ENCODE results near the gene KLHDC4. TPM values are rescaled to one million over a fixed set of nuclear protein-coding genes. Genes with fewer than 3 reads are reported as not detected.
"Not testable (repeated sequence)": the region's sequence is repeated elsewhere in the genome, so short reads cannot be mapped to it uniquely, and the experiment has no call there.

The KLHDC4 gene
- total RNA-seq, 3 donors from 2014 or later (not counting 1 experiment from before 2014, with no cell fraction given): 210 to 311 (median 210) TPM

GRCh38 chr16:87729266-87729954 is 36.4 kb downstream of the KLHDC4 start:
- H3K27me3 ChIP-seq (ENCODE audit: control insufficient read depth, insufficient read depth, low read length): no peaks in the 10 kb centered on the region
- peaks cover 46% of the 10 kb centered on the region for H3K36me3 ChIP-seq (ENCODE audit: control insufficient read depth, insufficient read depth, low read length)
- no peak overlapping the region for H3K4me3 ChIP-seq (ENCODE audit: low read length)
- Mint-ChIP-seq H3K4me1 (peaks cover 44 to 56% of the 10 kb centered on the region in 2 donors), H3K36me3 (peaks cover 12% of the 10 kb centered on the region), H3K27me3 (ENCODE audit: low read depth in 2 of 2) (no peaks in the 10 kb centered on the region), H3K9me3 (no peaks in the 10 kb centered on the region), H3K4me3 (no peak overlapping the region), H3K27ac (peak overlapping the region; percentile 46 to 52)
- no peak overlapping the region for H3K27ac ChIP-seq (ENCODE audit: low read length)
- 90% methylated on average over 17 of the region's 17 CpGs for WGBS (ENCODE audit: insufficient coverage)
- peaks cover 30% of the 10 kb centered on the region for H3K4me1 ChIP-seq (ENCODE audit: control insufficient read depth, insufficient read depth, low read length)
- DNase-seq (peak in 1 of 2 donors; percentile 29), ATAC-seq (no peak)
- TF ChIP-seq CTCF (IDR thresholded peaks at IDR 0.05): no peak
- no peaks in the 10 kb centered on the region for H3K9me3 ChIP-seq (ENCODE audit: control insufficient read depth, insufficient read depth, low read length)
- intact Hi-C loops (cut with micrococcal nuclease): no loop called here

- Histone ChIP-seq H3K4me1 (ENCODE audit: control insufficient read depth, insufficient read depth, low read length) (peaks cover 30% of the 10 kb centered on the region), H3K9me3 (ENCODE audit: control insufficient read depth, insufficient read depth, low read length) (no peaks in the 10 kb centered on the region), H3K27ac (ENCODE audit: low read length) (no peak overlapping the region), H3K27me3 (ENCODE audit: control insufficient read depth, insufficient read depth, low read length) (no peaks in the 10 kb centered on the region), H3K36me3 (ENCODE audit: control insufficient read depth, insufficient read depth, low read length) (peaks cover 48% of the 10 kb centered on the region), H3K4me3 (ENCODE audit: low read length) (no peak overlapping the region)
- peaks cover 51 to 53% of the 10 kb centered on the region in 2 donors for H3K4me1 Mint-ChIP-seq
- WGBS (ENCODE audit: insufficient coverage): 89% methylated on average over 11 of the region's 12 CpGs
- TF ChIP-seq CTCF (IDR thresholded peaks at IDR 0.05): no peak
- intact Hi-C loops (cut with micrococcal nuclease): no loop called here
- no peaks in the 10 kb centered on the region for H3K27me3 Mint-ChIP-seq (ENCODE audit: low read depth in 2 of 2)
- no peak for ATAC-seq
- peak overlapping the region; percentile 77 to 79 for H3K27ac Mint-ChIP-seq
- peaks cover 16% of the 10 kb centered on the region for H3K36me3 Mint-ChIP-seq
- peak overlapping the region; percentile 25 for H3K4me3 Mint-ChIP-seq
- no peak for DNase-seq
- no peaks in the 10 kb centered on the region for H3K9me3 Mint-ChIP-seq
Measured at GRCh38 chr16:87728026-87728425, 37.8 kb downstream of the KLHDC4 start.

- intact Hi-C loops (cut with micrococcal nuclease): no loop called here
- Histone ChIP-seq H3K27ac (ENCODE audit: low read length) (no peak overlapping the region), H3K4me1 (ENCODE audit: control insufficient read depth, insufficient read depth, low read length) (peaks cover 35% of the 10 kb centered on the region), H3K36me3 (ENCODE audit: control insufficient read depth, insufficient read depth, low read length) (peaks cover 55% of the 10 kb centered on the region), H3K9me3 (ENCODE audit: control insufficient read depth, insufficient read depth, low read length) (no peaks in the 10 kb centered on the region), H3K27me3 (ENCODE audit: control insufficient read depth, insufficient read depth, low read length) (no peaks in the 10 kb centered on the region), H3K4me3 (ENCODE audit: low read length) (no peak overlapping the region)
- Mint-ChIP-seq H3K27ac (peak overlapping the region; percentile 77 to 79), H3K9me3 (no peaks in the 10 kb centered on the region), H3K27me3 (ENCODE audit: low read depth in 2 of 2) (no peaks in the 10 kb centered on the region), H3K4me3 (peak overlapping the region; percentile 58), H3K4me1 (peaks cover 52 to 58% of the 10 kb centered on the region in 2 donors), H3K36me3 (peaks cover 20% of the 10 kb centered on the region)
- DNase-seq: no peak
- TF ChIP-seq CTCF (IDR thresholded peaks at IDR 0.05): no peak
- WGBS (ENCODE audit: insufficient coverage): 97% methylated on average over 16 of the region's 16 CpGs
- no peak for ATAC-seq
Measured at GRCh38 chr16:87727346-87727745, 38.4 kb downstream of the KLHDC4 start.

GRCh38 chr16:87726577-87726976 is 39.2 kb downstream of the KLHDC4 start:
- Mint-ChIP-seq H3K4me1 (peaks cover 57 to 66% of the 10 kb centered on the region in 2 donors), H3K27ac (peak overlapping the region; percentile 77 to 79), H3K4me3 (peak overlapping the region; percentile 58), H3K36me3 (peaks cover 20% of the 10 kb centered on the region)
- DNase-seq; ATAC-seq; H3K27me3 Mint-ChIP-seq (ENCODE audit: low read depth in 2 of 2); H3K9me3 ChIP-seq (ENCODE audit: control insufficient read depth, insufficient read depth, low read length); intact Hi-C loops (cut with micrococcal nuclease); H3K27ac ChIP-seq (ENCODE audit: low read length); H3K9me3 Mint-ChIP-seq; H3K27me3 ChIP-seq (ENCODE audit: control insufficient read depth, insufficient read depth, low read length); H3K4me3 ChIP-seq (ENCODE audit: low read length): not testable (repeated sequence)
- peaks cover 42% of the 10 kb centered on the region for H3K4me1 ChIP-seq (ENCODE audit: control insufficient read depth, insufficient read depth, low read length)
- peaks cover 60% of the 10 kb centered on the region for H3K36me3 ChIP-seq (ENCODE audit: control insufficient read depth, insufficient read depth, low read length)
- WGBS (ENCODE audit: insufficient coverage): 95% methylated on average over 23 of the region's 40 CpGs

All from natural killer cell (primary cell).